Kidney glomerular epithelial cell (primary cell): ENCODE data around the gene CD300LG.
A peak's percentile ranks its signal among the peaks of the same experiment; 100 is the strongest.

Source experiments
- DNase-seq: peaks from one replicate; lab custom pipeline; 2025; lab: John Stamatoyannopoulos, UW

CD300LG gene

GRCh38 chr17:43907425-43907981 is 60.5 kb downstream of the CD300LG start, which contains the start of gene MPP2:
Gene MPP2, minus strand, starts transcription at chr17:43907536. Its CDS starts 3,076 bp downstream, at chr17:43904460.
- DNase-seq = peak; percentile 84

- DNase-seq = peak; percentile 29
Observed at GRCh38 chr17:43907998-43908721, 61.2 kb downstream of the CD300LG start.

GRCh38 chr17:43909537-43910231 is 62.7 kb downstream of the CD300LG start:
- DNase-seq = no peak

GRCh38 chr17:43911904-43912303 is 64.9 kb downstream of the CD300LG start:
- DNase-seq = no peak

- no peak for DNase-seq
Observed at GRCh38 chr17:43912635-43913304, 65.8 kb downstream of the CD300LG start.
